DND-41 (cell line): ENCODE results near the gene NEDD4L.

Experiments used
- ATAC-seq: fragments of 200-7000 bp; cut with Tn5 transposase; 3 replicates; pipeline ENCODE4 v1.9.1; 2021; ENCODE audit warnings: low read depth; ENCODE audit not compliant: insufficient read depth
- DNase-seq: peaks from one replicate; pipeline ENCODE4 v3.0.0-alpha.2; 2020
- H2AFZ ChIP-seq: 2 replicates; pipeline ENCODE4 v1.6.0; 2012; ENCODE audit warnings: low read depth, low read length
- H3K27ac ChIP-seq: 2 replicates; pipeline ENCODE4 v1.5.1; 2012; ENCODE audit warnings: low read length, inconsistent platforms
- H3K27me3 ChIP-seq: fragments of 200-600 bp; sonication (generic); 2 replicates; pipeline ENCODE4 v1.6.0; 2012; ENCODE audit warnings: low read length, mild to moderate bottlenecking, inconsistent platforms; ENCODE audit not compliant: insufficient read depth, poor library complexity
- H3K36me3 ChIP-seq: 2 replicates; pipeline ENCODE4 v1.5.1; 2012; ENCODE audit warnings: low read length, inconsistent platforms; ENCODE audit not compliant: insufficient read depth
- H3K4me1 ChIP-seq: 2 replicates; pipeline ENCODE4 v1.5.1; 2012; ENCODE audit warnings: mild to moderate bottlenecking, low read length; ENCODE audit not compliant: insufficient read depth
- H3K4me2 ChIP-seq: 2 replicates; pipeline ENCODE4 v1.6.0; 2012; ENCODE audit warnings: mild to moderate bottlenecking, moderate library complexity, low read length, inconsistent platforms; ENCODE audit not compliant: insufficient read depth
- H3K4me3 ChIP-seq, 2 experiments: fragments of 200-600 bp in 1 of 2; shearing (Covaris generic) in 1 of 2; 2 replicates each; pipeline ENCODE4 v1.5.1; 2012 to 2016; ENCODE audit warnings: inconsistent platforms in 2 of 2, low read length in 2 of 2, mild to moderate bottlenecking in 2 of 2, low read depth in 1 of 2, moderate library complexity in 1 of 2
- H3K79me2 ChIP-seq: 2 replicates; pipeline ENCODE4 v1.6.0; 2012; ENCODE audit warnings: low read length, inconsistent platforms; ENCODE audit not compliant: insufficient read depth
- H3K9ac ChIP-seq: 2 replicates; pipeline ENCODE4 v1.6.0; 2012; ENCODE audit warnings: low read depth, mild to moderate bottlenecking, inconsistent platforms, low read length, moderate library complexity
- H3K9me3 ChIP-seq: 2 replicates; pipeline ENCODE4 v1.5.1; 2012; ENCODE audit warnings: low read length, moderate library complexity, mild to moderate bottlenecking, inconsistent platforms; ENCODE audit not compliant: insufficient read depth, severe bottlenecking
- H4K20me1 ChIP-seq: 2 replicates; pipeline ENCODE4 v1.6.0; 2012; ENCODE audit warnings: low read length; ENCODE audit not compliant: insufficient read depth
- CTCF ChIP-seq: IDR thresholded peaks from 2 replicates; pipeline ENCODE4 v1.5.1; 2012; ENCODE audit warnings: borderline replicate concordance, low read length, moderate library complexity, mild to moderate bottlenecking; ENCODE audit not compliant: poor library complexity, severe bottlenecking; ENCODE audit errors: extremely low read depth
- EZH2 ChIP-seq: IDR thresholded peaks from 3 replicates; pipeline ENCODE4 v1.6.1; 2012; ENCODE audit warnings: borderline replicate concordance, low read depth, mild to moderate bottlenecking, moderate library complexity, low read length, inconsistent platforms; ENCODE audit not compliant: severe bottlenecking

The NEDD4L gene

GRCh38 chr18:58026857-58027256 is 17.2 kb upstream of the NEDD4L start:
- peaks cover 24% of the 10 kb centered on the region for H3K27me3 ChIP-seq
- H3K27ac ChIP-seq: no peak overlapping the region
- H3K4me3 ChIP-seq: no peak overlapping the region
- H3K36me3 ChIP-seq: no peaks in the 10 kb centered on the region
- no peak for TF ChIP-seq CTCF
- no peak for TF ChIP-seq EZH2
- no peaks in the 10 kb centered on the region for H3K9me3 ChIP-seq
- no peaks in the 10 kb centered on the region for H3K79me2 ChIP-seq
- H4K20me1 ChIP-seq: no peaks in the 10 kb centered on the region
- no peaks in the 10 kb centered on the region for H3K4me1 ChIP-seq
- ATAC-seq: no peak
- no peak overlapping the region for H3K9ac ChIP-seq
- no peak for DNase-seq
- H2AFZ ChIP-seq: no peak overlapping the region
- H3K4me2 ChIP-seq: no peak overlapping the region

- no peaks in the 10 kb centered on the region for H4K20me1 ChIP-seq
- DNase-seq (no peak), ATAC-seq (no peak)
- H3K79me2 ChIP-seq: no peaks in the 10 kb centered on the region
- no peak overlapping the region for H3K4me2 ChIP-seq
- H3K9me3 ChIP-seq: no peaks in the 10 kb centered on the region
- TF ChIP-seq CTCF: no peak
- no peak for TF ChIP-seq EZH2
- peaks cover 24% of the 10 kb centered on the region for H3K27me3 ChIP-seq
- no peak overlapping the region for H3K4me3 ChIP-seq
- H3K9ac ChIP-seq: no peak overlapping the region
- no peaks in the 10 kb centered on the region for H3K4me1 ChIP-seq
- H3K36me3 ChIP-seq: no peaks in the 10 kb centered on the region
- H3K27ac ChIP-seq: no peak overlapping the region
- no peak overlapping the region for H2AFZ ChIP-seq
These were observed 16.7 kb upstream of the NEDD4L start for GRCh38 chr18:58027341-58027740.

- Histone ChIP-seq H4K20me1 (no peaks in the 10 kb centered on the region), H3K9ac (no peak overlapping the region), H3K36me3 (no peaks in the 10 kb centered on the region), H3K9me3 (no peaks in the 10 kb centered on the region), H3K4me1 (no peaks in the 10 kb centered on the region), H2AFZ (no peak overlapping the region), H3K27ac (no peak overlapping the region), H3K79me2 (no peaks in the 10 kb centered on the region), H3K4me3 (no peak overlapping the region), H3K27me3 (peaks cover 24% of the 10 kb centered on the region), H3K4me2 (no peak overlapping the region)
- ATAC-seq (no peak), DNase-seq (no peak)
- TF ChIP-seq EZH2: no peak
- no peak for TF ChIP-seq CTCF
These were observed 15.8 kb upstream of the NEDD4L start for GRCh38 chr18:58028109-58028784.

GRCh38 chr18:58032233-58032632 is 11.8 kb upstream of the NEDD4L start:
- H3K27me3 ChIP-seq: peaks cover 9% of the 10 kb centered on the region
- no peak overlapping the region for H3K27ac ChIP-seq
- ATAC-seq (no peak), DNase-seq (no peak)
- H3K9ac ChIP-seq: no peak overlapping the region
- H3K4me2 ChIP-seq: no peak overlapping the region
- no peaks in the 10 kb centered on the region for H4K20me1 ChIP-seq
- no peaks in the 10 kb centered on the region for H3K9me3 ChIP-seq
- H3K79me2 ChIP-seq: no peaks in the 10 kb centered on the region
- no peak overlapping the region for H2AFZ ChIP-seq
- H3K4me3 ChIP-seq: no peak overlapping the region
- no peaks in the 10 kb centered on the region for H3K4me1 ChIP-seq
- H3K36me3 ChIP-seq: no peaks in the 10 kb centered on the region
- TF ChIP-seq CTCF (no peak), EZH2 (no peak)
